Left ventricle myocardium superior (tissue), 1 donor: ENCODE data around the gene AP1B1. TPM values are rescaled to one million over a fixed set of nuclear protein-coding genes. Genes with fewer than 3 reads are reported as not detected.

Source experiments
- ATAC-seq: fragments of 200-7000 bp; cut with Tn5 transposase; one replicate; pipeline ENCODE4 v1.9.1; 2020; ENCODE audit warnings: mild to moderate bottlenecking, moderate library complexity
- DNase-seq: peaks from one replicate; pipeline ENCODE4 v3.0.0-alpha.2; 2020
- intact Hi-C: fragments of 100-400 bp; cut with micrococcal nuclease; formaldehyde crosslinking; loops from one replicate; pipeline ENCODE4 v1.11.0; 2022
- total RNA-seq: library from RNA; stranded (reverse); fragmentation: NEBNext Ultra II Directional; extraction: Animal tissue kit (Norgen Biotek cat#: 25700); gene quantifications from one replicate; pipeline ENCODE4 v1.2.1, GENCODE V29; 2021
- donor health status: DM: no; HTN: yes; CAD: no; lungs with severe emphysema.

The AP1B1 gene
- total RNA-seq, 1 donor from 2014 or later = 30.0 TPM

DNA sequence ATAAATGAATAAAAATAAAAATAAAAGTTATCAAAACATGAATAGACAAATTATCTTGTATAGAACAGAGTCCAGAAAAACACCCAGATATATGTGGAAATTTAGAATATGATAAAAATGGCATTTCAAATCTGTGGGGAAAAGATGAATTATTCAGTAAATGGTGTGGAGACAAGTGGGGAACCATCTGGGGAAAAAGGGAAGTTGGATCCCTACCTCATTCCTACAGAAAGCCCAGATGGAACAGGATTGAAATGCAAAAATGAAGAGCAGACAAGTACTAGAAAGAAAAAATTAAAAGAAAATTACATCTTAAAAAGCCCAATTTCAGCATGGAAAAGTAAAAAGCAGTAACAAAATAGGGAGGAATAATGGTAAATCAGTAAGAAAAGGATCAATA lies 64.7 kb downstream of the AP1B1 start:
- intact Hi-C loops = no loop called here
- DNase-seq (no peak), ATAC-seq (no peak)

DNA sequence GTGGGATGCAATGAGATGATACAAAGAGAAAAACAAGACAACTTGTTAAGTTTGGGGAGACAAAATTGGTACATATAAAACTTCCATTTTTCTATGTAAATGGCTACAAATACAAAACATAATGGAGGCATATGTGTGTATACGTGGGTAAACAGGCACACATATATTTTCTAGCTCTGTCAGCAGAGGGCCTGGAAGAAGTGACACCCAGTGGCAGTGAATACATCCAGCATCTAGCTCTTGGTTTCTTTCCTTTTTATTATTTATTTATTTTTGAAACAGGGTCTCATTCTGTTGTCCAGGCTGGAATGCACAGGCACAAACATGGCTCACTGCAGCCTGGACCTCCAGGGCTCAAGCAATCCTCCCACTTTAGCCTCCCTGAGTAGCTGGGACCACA lies 67.8 kb downstream of the AP1B1 start:
- ATAC-seq (no peak), DNase-seq (no peak)
- intact Hi-C loops = no loop called here

DNA sequence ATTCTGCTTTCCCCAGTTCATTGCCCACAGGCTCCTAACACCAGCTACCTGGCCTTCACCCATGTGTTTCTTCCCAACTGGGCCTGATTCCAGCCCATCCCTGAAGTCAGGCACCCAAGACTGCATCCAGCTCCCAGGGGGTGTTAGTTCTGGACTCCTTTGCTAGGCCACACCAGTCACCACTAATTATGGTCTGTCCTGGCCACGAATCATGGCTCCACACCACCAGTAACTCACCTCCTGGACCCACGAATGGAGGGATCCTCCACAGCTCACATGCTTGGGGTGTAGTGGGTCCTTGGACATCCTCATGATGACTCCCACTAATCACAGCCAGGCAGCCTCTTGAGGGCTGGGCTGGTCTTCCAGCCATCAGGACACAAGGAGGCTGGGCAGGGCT lies 69.3 kb downstream of the AP1B1 start:
- DNase-seq = no peak
- intact Hi-C loops = no loop called here
- no peak for ATAC-seq

DNA sequence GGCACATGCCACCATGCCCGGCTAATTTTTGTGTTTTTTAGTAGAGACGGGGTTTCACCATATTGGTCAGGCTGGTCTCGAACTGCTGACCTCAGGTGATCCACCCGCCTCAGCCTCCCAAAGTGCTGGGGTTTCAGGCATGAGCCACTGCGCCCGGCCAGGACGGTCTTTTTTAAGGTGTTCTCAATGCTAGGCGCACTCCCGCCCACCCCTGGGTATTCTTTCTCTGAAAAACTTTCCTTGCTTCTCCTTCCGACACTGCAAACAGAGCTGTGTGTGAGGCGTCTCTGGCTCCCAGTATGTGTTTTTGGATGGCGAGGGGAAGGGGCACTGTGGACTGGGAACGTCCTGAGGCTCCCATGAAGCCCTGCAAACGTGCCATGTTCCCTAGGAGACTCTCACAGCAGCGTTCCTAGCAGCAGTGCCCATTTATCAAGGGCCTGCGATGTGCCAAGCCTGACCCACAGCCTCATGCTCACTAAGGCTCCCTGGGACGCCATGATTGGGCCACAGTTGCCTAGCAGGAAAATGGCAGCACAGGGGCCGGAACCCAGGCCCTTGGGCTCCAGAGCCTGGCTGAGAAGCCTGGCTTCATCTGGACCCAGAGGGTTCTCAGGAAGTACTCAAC lies 70.4 kb downstream of the AP1B1 start:
- DNase-seq = no peak
- intact Hi-C loops = no loop called here
- no peak for ATAC-seq

DNA sequence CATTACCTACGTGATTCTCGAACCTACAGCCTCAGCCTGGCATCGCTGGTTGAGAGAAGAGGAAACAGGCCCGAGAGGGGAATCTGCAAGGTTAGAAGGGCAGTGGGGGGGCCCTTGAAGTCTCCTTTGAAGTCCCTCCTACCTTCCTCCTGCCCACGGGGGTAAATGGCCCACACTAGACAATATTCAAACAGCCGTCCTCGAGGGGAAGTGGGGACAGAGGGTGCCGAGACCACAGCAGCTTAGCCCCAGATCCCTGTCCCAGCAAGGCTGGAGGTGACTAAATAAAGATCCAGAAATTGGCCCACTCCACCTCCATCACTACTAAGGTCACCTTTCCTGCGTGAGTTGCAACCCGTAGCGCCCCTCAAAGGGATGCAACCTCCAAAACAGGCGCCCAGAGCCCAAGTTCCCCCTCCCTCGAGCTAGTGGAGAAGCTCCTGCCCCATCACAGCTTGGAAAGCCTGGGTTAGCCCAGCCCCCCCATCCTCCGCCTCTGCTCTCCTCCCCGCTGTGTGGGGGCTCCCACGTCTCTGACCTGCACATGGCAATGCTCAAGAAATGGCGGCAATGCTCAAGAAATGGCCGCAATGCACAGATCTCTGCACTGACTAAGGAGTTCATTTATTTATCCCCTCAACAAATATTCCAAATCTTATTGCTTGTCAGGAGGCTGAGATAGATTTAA lies 72.1 kb downstream of the AP1B1 start:
- DNase-seq (no peak), ATAC-seq (no peak)
- intact Hi-C loops = no loop called here

DNA sequence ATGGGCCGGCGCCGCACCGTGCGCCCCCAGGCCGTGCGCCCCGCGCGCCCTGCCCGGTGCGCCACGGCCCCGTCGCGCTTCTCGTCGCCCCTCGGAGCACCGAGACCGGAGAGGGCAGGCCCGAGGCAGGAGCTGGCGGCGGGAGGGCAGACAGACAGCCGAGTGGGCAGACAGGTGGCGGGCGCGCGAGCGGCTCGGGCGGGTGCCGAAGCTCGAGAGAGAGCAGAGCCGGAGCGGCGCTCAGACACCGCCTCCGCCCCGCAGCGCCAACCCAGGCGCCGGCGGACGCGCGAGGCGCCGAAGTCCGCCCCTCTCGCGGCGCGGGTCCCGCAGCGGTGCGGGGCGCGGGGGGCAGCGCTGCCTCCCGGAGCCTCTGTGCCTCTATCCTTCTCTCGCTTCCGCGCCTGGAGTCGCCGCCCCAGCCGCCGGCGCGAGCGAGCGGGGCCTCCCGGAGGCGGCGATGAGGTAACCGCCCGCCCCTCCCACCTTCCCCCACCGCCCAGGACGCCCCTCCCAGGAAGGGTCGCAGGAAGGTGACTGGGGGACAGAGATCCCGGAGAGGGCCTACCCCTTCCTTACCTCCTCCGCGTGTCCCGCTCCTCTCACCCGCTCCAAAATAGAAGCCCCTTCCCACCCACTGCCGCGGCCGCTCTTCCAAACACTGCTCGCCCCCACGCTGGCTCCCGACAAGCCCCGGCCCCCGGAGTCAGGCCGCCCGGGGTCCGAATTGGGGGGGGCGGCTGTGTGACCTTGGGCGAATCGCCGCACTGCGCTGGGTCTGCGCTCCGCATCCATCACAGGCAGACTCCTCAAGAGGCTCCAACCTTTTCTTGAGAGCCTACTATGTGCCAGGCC lies 72.9 kb downstream of the AP1B1 start, which contains the start of gene RASL10A:
Gene RASL10A, minus strand, starts transcription at position 412 of the 855 bp plus-strand sequence. CDS start 451 bp downstream, outside the sequence.
- intact Hi-C loops = no loop called here
- DNase-seq (no peak), ATAC-seq (no peak)

DNA sequence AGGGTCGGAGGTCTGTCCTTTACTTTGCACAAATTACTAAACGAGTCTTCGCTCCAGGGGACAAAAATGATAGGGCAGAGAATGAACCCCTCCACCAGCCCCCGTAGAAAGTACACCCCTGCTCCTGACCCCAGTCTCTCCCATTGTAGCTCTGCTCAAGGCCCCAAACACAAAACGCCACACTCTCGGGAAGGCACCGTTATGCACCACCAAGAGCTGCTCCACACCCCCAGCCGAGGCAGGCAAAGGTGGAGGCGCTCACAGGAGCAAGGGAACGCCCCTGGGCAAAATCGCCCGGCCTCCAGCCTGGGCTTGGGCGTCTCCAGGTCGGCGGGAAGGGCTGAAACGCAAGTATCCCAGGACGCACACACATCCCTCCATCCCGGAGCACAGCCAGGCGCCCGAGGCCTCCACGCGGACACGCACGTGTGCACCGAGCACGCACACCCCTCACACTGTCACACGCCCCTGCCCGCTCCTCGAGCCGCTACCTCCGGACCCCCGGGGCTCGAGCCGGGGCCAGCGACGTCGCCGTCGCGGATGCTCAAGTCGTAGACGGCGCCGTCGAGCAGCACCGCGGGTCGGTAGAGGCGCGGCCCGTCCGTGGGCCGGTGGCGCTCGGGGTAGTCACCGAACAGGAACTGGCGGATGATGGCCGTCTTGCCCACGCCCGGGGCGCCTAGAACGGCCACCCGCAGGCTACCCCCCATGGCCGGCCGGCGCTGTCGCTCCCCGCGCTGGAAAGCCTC lies 73.7 kb downstream of the AP1B1 start:
- intact Hi-C loops = no loop called here
- no peak for ATAC-seq
- DNase-seq = no peak

DNA sequence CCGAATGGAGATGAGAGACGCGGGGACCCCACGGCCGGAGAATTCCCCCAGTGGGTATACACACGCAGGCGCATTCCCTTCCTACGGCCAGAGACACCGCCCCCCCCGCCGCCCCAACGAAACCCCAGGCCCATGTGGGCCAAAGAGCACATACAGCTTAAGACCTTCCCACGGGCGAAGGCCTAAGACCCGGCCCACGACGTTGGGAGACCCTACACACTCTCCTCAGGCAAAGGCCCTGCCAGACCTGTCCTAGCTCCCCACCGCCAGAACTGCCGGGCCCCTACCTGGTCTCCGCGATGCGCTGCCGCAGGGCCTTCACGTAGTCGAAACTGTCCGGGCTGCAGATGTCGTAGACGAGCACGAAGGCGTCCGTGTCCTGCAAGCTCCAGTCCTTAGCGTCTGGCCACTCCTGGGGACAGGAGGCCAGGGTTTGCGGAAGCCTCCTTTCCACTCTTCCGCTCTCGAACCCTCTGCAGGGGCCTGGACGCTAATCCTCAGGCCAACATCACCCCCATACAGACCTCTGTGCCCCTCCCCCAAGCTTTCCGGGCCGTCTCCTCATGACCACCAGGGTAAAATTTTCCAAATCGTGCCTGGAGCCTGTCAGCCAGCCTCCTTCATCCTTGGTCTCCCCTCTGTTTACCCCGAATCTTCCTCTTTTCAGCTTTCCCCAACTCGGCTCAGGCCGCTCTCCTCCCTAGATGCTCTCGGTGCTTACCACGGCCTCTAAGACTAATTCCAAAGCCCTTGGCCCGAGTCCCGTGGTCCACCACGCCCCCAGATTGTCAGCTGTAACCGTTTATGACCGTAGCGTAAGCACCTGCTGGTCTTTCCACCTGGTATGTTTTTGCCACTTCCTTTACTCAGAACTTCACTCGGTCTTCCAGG lies 74.5 kb downstream of the AP1B1 start:
- DNase-seq = no peak
- intact Hi-C loops = no loop called here
- no peak for ATAC-seq

DNA sequence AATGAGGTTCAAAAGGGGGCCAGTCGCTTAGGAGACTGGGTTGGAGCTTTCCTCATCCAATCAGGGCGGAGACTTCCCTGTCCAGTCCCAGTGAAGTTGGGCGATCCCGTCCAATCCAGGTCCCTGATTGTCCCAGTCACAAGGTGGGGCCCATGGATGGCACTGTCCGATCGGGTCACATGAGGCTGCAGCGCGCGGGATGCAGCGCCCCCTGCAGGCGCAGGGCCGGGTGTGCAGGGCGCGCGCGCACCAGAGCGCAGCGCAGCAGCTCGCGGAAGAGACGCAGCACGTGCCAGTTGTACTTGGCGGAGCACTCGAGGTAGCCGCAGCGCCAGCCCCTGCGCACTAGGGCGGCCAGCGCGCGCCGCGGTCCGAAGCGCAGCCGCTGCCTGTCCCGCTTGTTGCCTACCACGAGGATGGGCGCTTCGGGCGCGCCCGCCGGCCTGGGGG lies 75.2 kb downstream of the AP1B1 start:
- DNase-seq (peak; percentile 67), ATAC-seq (peak; percentile 2)
- intact Hi-C loops = no loop called here

DNA sequence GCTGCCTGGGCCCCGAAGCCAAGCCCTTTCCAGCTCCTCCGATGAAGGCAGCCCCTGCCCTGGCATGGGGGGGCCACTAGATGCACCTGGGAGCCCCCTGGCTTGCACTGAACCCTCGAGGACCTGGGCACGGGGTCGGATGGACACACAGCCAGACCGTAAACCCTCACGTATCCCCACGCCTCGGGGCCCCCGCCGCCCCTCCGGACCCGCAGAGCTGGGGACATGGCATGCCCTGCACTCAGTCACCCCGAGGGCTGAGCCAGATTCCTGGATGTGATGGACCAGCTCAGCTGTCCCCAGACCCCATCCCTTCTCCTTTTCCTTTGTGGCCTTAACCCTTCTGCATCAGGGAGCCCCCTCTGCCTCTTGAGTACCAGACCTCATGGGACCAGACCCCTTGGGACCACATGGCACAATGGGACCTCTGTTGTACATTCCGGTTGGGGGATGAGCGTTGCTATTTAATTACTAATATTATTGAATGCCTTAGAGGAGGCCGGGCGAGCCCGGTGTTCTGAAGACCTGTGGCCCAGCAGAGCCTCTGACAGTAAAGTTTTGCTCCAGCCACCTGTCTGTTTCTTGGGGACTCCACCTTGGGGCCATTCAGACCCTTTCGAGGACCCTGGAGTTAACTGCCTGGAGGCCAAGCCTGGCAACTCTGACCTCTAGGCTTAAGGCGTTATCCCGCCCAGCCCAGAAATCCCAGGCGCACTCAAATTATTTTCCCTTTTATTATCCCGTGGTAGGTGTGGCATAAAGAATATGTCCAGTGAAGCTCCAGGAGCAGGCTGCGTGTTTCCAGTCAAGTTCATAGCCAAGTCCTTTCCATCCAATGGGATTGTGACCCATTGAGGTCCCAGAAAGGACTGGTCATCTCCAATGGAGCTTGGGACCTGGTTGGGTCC lies 75.9 kb downstream of the AP1B1 start:
- intact Hi-C loops = no loop called here
- DNase-seq (no peak), ATAC-seq (no peak)

DNA sequence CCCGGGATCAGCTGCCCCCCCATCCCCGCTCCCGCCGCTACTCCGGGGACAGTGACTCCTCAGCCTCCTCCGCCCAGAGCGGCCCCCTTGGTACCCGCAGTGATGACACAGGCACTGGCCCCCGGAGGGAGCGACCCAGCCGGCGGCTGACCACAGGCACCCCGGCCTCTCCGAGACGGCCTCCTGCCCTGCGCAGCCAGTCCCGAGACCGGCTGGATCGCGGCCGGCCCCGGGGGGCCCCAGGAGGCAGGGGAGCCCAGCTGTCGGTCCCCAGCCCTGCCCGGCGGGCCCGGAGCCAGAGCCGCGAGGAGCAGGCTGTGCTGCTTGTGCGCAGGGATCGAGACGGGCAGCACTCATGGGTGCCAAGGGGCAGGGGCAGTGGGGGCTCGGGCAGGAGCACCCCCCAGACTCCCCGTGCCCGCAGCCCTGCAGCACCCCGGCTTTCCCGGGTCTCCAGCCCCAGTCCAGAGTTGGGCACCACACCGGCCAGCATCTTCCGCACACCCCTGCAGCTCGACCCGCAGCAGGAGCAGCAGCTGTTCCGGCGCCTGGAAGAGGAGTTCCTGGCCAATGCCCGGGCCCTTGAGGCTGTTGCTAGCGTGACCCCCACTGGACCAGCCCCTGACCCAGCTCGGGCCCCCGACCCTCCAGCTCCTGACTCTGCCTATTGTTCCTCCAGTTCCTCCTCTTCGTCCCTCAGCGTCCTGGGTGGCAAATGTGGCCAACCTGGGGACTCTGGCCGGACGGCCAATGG lies 76.7 kb downstream of the AP1B1 start:
- intact Hi-C loops = no loop called here
- DNase-seq (peak; percentile 64), ATAC-seq (peak; percentile 0)

DNA sequence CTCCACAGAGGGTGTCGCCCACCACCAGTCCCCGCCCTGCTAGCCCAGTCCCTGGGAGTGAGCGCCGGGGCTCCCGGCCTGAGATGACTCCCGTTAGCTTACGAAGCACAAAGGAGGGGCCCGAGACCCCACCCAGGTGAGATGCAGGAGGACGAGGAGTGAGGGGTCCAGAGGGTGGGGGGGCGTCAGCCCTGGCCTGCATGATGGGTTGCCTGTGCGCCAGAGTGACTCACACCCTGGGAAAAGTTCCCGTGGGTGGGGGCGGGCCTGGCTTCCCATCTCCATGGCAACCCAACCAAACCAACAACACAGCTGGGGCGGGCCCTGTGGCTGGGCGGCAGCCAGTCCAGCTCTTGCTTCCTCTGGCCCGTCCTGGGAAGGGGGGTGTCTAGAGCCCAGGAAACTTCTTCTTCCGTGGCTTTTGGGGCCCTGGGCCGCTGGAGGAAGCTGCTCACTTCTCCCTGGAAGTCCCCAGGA lies 77.5 kb downstream of the AP1B1 start:
- intact Hi-C loops = no loop called here
- ATAC-seq = peak; percentile 61
- DNase-seq = peak; percentile 96

DNA sequence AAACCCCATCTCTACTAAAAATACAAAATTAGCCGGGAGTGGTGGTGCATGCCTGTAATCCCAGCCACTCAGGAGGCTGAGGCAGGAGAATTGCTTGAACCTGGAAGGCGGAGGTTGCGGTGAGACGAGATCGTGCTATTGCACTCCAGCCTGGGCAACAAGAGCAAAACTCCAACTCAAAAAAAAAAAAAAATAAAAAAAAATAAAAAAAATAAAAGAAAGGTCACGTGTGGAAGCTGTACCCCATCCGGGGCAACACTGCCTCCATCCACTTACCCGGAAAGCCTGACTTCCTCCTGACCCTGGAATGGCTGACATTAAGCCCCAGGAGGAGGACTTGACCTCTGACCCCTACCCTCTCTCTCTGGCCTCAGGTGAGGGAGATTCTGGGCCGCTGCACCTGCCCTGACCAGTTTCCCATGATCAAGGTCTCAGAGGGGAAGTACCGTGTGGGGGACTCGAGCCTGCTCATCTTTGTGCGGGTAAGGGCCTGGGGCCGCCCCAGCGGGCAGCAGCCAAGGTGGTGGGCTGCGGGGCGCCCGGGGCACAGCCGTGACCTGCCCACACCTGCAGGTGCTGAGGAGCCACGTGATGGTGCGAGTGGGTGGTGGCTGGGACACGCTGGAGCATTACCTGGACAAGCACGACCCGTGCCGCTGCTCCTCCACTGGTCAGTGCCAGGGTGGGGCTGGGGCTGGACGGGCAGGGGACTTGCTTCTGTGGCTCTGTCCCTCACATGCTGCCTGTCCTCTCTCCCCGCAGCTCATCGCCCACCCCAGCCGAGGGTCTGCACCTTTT lies 78.1 kb downstream of the AP1B1 start:
- intact Hi-C loops = no loop called here
- ATAC-seq (no peak), DNase-seq (no peak)

DNA sequence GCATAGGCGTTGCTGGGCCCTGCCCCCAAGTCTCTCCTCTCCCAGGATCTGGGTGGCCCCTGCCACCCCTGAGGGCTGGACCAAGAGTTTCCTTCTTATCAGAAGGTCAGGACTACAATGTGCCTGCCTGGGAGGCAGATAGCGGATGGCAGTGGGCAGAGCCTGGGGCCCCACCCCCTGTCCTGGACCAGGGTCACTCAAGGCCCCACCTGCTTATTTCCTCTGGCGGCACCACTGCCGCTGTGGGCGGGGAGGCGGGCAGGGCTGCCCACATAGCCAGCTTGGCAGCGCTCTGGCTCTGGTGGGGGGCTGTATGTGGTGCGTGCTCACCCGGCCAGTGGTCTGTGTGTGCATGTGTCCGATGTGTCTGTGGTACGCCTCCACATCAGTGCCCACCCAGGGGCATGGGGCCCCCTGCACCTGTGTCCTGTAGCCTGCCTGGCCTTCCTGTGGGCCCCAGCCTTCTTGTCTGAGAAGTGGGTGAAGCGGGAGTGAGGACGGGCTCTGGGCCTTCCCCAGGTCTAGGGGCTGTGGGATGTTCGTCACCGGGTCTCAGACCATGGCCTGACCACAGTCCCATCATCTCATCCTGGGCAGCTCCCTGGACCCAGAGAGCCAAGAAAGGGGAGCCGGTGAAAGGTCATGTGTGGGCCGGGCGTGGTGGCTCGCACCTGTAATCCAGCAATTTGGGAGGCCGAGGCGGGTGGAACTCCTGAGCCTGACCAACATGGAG lies 78.9 kb downstream of the AP1B1 start:
- peak; percentile 39 for ATAC-seq
- DNase-seq = peak; percentile 83
- intact Hi-C loops = no loop called here

DNA sequence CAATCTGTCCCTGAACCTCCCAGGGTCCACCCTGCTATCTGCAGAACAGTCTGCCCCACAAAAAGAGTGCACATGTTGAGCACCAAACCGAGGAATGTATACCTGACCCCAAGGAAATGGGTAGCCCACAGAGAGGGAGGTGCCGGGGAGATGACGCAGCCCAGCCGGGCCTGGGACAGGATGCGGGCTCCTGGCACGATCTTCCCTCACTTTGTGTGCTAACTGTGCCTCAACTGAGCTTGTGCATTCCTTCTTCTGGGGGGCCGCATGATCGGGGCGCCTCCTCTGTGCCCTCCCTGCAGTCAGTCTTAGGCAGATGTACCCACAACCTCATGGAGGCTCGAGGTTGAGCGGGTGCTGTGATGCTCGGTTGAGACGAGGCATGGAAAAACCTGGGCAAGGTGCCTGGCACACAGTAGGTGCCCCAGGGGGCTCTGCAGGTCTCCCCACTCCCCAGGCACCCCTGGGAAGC lies 79.5 kb downstream of the AP1B1 start:
- DNase-seq (no peak), ATAC-seq (no peak)
- intact Hi-C loops = no loop called here
